ENCODE data around the gene IFT22.

Gene IFT22

GRCh38 chr7:101269664-101270063 lies 51.9 kb downstream of the IFT22 start:
- TF ChIP-seq YY1 (IDR thresholded peaks at IDR 0.05; ENCODE audit: low read depth) (no peak), ZBTB7A (IDR thresholded peaks at IDR 0.05; ENCODE audit: low read depth) (no peak), CEBPB (IDR thresholded peaks at IDR 0.05) (no peak), NFIC (IDR thresholded peaks at IDR 0.05) (no peak), TEAD4 (IDR thresholded peaks at IDR 0.05) (no peak), RAD21 (IDR thresholded peaks at IDR 0.05; ENCODE audit: low read depth) (no peak), EP300 (IDR thresholded peaks at IDR 0.05; ENCODE audit: borderline replicate concordance) (no peak)
- TF ChIP-seq, protein P1, sequence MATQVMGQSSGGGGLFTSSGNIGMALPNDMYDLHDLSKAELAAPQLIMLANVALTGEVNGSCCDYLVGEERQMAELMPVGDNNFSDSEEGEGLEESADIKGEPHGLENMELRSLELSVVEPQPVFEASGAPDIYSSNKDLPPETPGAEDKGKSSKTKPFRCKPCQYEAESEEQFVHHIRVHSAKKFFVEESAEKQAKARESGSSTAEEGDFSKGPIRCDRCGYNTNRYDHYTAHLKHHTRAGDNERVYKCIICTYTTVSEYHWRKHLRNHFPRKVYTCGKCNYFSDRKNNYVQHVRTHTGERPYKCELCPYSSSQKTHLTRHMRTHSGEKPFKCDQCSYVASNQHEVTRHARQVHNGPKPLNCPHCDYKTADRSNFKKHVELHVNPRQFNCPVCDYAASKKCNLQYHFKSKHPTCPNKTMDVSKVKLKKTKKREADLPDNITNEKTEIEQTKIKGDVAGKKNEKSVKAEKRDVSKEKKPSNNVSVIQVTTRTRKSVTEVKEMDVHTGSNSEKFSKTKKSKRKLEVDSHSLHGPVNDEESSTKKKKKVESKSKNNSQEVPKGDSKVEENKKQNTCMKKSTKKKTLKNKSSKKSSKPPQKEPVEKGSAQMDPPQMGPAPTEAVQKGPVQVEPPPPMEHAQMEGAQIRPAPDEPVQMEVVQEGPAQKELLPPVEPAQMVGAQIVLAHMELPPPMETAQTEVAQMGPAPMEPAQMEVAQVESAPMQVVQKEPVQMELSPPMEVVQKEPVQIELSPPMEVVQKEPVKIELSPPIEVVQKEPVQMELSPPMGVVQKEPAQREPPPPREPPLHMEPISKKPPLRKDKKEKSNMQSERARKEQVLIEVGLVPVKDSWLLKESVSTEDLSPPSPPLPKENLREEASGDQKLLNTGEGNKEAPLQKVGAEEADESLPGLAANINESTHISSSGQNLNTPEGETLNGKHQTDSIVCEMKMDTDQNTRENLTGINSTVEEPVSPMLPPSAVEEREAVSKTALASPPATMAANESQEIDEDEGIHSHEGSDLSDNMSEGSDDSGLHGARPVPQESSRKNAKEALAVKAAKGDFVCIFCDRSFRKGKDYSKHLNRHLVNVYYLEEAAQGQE (IDR thresholded peaks at IDR 0.05; ENCODE audit: low read depth): no peak

DNA sequence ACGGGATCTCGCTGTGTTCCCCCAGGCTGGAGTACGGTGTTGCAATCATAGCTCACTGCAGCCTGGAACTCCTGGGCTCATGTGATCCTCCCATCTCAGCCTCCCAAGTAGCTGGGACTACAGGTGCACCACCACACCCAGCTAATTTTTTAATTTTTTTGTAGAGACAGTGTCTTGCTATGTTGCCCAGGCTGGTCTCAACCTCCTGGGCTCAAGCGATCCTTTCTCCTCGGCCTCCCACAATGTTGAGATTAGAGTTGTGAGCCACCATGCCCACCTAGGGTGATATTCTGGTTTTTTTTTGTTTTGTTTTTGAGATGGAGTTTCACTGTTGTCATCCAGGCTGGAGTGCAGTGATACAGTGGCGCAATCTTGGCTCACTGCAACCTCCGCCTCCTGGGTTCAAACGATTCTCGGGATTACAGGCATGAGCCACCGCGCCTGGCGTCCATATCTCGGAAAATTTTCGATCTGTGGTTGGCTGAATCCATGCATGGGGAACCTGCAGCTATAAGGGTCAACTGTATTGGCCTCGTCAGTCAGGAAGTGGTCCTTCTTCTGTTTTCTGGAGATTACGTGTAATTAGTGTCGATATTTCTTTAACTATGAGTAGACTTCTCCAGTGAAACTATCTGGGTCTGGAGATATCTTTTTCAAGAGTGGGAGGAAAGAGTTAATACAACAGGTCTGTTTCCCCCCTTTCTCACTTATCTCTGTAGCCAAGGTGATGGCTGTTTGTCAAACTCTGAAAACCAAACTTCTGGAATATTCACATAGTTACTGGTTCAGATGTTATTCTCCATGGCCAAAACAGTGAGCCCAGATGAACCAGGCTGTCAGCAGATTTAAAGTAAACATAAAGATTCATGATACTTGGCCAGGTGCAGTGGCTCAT lies 55.7 kb downstream of the IFT22 start:
- TF ChIP-seq USF1 (IDR thresholded peaks at IDR 0.05) (no peak), FOXM1 (IDR thresholded peaks at IDR 0.05; ENCODE audit: borderline replicate concordance, low read depth) (no peak), NFIC (IDR thresholded peaks at IDR 0.05) (no peak), CEBPB (IDR thresholded peaks at IDR 0.05) (no peak), TAF1 (IDR thresholded peaks at IDR 0.05; ENCODE audit: low read depth) (no peak), RAD21 (IDR thresholded peaks at IDR 0.05; ENCODE audit: low read depth) (no peak), CREB1 (IDR thresholded peaks at IDR 0.05; ENCODE audit: low read depth) (no peak), ZBTB7A (IDR thresholded peaks at IDR 0.05; ENCODE audit: low read depth) (no peak), TEAD4 (IDR thresholded peaks at IDR 0.05) (no peak), EP300 (IDR thresholded peaks at IDR 0.05; ENCODE audit: borderline replicate concordance) (no peak), TCF12 (IDR thresholded peaks at IDR 0.05; ENCODE audit: low read depth) (no peak), EGR1 (IDR thresholded peaks at IDR 0.05) (no peak), YY1 (IDR thresholded peaks at IDR 0.05; ENCODE audit: low read depth) (no peak), MAX (IDR thresholded peaks at IDR 0.05) (no peak)
- TF ChIP-seq, protein P1 (IDR thresholded peaks at IDR 0.05; ENCODE audit: low read depth): no peak

DNA sequence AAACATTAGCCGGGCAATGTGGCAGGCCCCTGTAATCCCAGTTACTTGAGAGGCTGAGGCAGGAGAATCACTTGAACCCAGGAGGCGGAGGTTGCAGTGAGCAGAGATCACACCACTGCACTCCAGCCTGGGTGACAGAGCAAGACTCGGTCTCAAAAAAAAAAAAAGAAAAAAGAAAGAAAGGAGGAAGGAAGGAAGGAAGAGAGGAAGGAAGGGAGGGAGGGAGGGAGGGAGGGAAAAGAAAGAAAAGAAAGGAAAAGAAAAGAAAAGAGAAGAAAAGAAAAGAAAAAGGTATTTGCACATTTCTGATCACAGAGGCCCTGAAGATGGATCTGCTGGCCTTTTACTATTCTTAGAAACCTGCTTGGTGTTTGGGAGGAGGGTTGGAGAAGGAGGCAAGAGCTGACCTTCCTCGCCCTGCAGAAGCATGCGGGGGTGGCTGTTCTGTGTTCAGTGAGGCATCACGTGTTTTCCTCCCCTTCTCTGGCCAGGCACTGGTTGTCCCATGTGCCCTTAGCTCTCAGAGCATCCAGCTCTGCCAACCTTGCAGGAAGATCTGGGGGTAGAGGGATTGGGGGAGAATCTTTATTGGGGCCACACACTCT lies 57.4 kb downstream of the IFT22 start:
- TF ChIP-seq USF1 (IDR thresholded peaks at IDR 0.05) (peak; percentile 83), EGR1 (IDR thresholded peaks at IDR 0.05) (peak; percentile 89), MAX (IDR thresholded peaks at IDR 0.05) (peak; percentile 81)

Data from Ishikawa (cell line).